ENCODE results near the gene EFCAB7. TPM values are rescaled to one million over a fixed set of nuclear protein-coding genes. Genes with fewer than 3 reads are reported as not detected.
A peak's percentile ranks its signal among the peaks of the same experiment; 100 is the strongest.

Gene EFCAB7
- total and polyA plus RNA-seq, 2 donors (not counting 3 experiments of a cell fraction or from before 2014, with no cell fraction given), result 1.4 to 7.1 TPM

GRCh38 chr1:63621698-63622097 lies 98.4 kb downstream of the EFCAB7 start:
- FAIRE-seq (no peak), DNase-seq (ENCODE audit: low read depth, low spot score) (peak; percentile 5)
- H2AFZ ChIP-seq (ENCODE audit: low read depth, low read length), result no peak overlapping the region
- no peak overlapping the region for H3K4me2 ChIP-seq (ENCODE audit: insufficient read depth, low read length)
- H3K4me3 ChIP-seq (replicated peaks in 1 of 3; ENCODE audit: insufficient read depth in 1 of 3, low read depth in 1 of 3, low read length in 3 of 3), result no peak overlapping the region
- BruUV-seq (replicated peaks), result no TSS peak
- no peak overlapping the region for H3K27ac ChIP-seq (ENCODE audit: insufficient read depth, low read depth, low read length)
- H3K4me1 ChIP-seq (ENCODE audit: control insufficient read depth, extremely low read depth, insufficient read depth, low read length), result no peaks in the 10 kb centered on the region
- intact Hi-C loops (cut with micrococcal nuclease) (no loop called here), dilution Hi-C loops (cut with MboI; ENCODE audit: extremely low pct_ligation_motif_present, low sequenced_read_pairs) (no loop called here)
- H3K79me2 ChIP-seq (ENCODE audit: control insufficient read depth, insufficient read depth, low read length), result no peaks in the 10 kb centered on the region
- H4K20me1 ChIP-seq (replicated peaks; ENCODE audit: control insufficient read depth, extremely low read depth, insufficient read depth, low read length), result no peaks in the 10 kb centered on the region
- H3K9me3 ChIP-seq (replicated peaks; ENCODE audit: control insufficient read depth, insufficient read depth, low read length), result no peaks in the 10 kb centered on the region
- no peak overlapping the region for H3K9ac ChIP-seq (replicated peaks; ENCODE audit: extremely low read depth, insufficient read depth, low read length)
- H3K27me3 ChIP-seq (ENCODE audit: control insufficient read depth in 2 of 2, insufficient read depth in 2 of 2, low read length in 2 of 2), result no peaks in the 10 kb centered on the region
- H3K36me3 ChIP-seq (ENCODE audit: control insufficient read depth in 2 of 2, extremely low read depth in 1 of 2, insufficient read depth in 2 of 2, low read length in 2 of 2), result no peaks in the 10 kb centered on the region
- TF ChIP-seq JUN (IDR thresholded peaks at IDR 0.05; ENCODE audit: borderline replicate concordance, insufficient read depth, insufficient read length, low read depth) (no peak), MYC (IDR thresholded peaks at IDR 0.05; ENCODE audit: low read depth, low read length) (no peak), POLR2AphosphoS5 (IDR thresholded peaks at IDR 0.05; ENCODE audit: insufficient read depth, low read depth, low read length) (no peak)
- H3K9me1 ChIP-seq (replicated peaks; ENCODE audit: control insufficient read depth, extremely low read depth, insufficient read depth, low read length), result no peaks in the 10 kb centered on the region
- CTCF ChIA-PET, result interaction anchor here (1.2 to 1.4 kb wide), 2 partner anchors 70 to 625 kb away, joined by 4 to 7 read pairs; no protein-coding TSS in a partner anchor
- POLR2A ChIA-PET, result no interaction called here

Small RNA genes lying within 50 kb of the gene (small RNA-seq; reads per million reads assigned to genes)
- not detected for gene RF02105 (ENCODE audit: insufficient read depth, insufficient read length, low read depth, low replicate concordance)
- gene RF02106 (ENCODE audit: insufficient read depth, insufficient read length, low read depth, low replicate concordance), result not detected
- not detected for gene RF02107 (ENCODE audit: insufficient read depth, insufficient read length, low read depth, low replicate concordance)
- not detected for gene RF02108 (ENCODE audit: insufficient read depth, insufficient read length, low read depth, low replicate concordance)
- gene RF02109 (ENCODE audit: insufficient read depth, insufficient read length, low read depth, low replicate concordance), result not detected
- not detected for gene RF02110 (ENCODE audit: insufficient read depth, insufficient read length, low read depth, low replicate concordance)
- not detected for gene RN7SL488P (ENCODE audit: insufficient read depth, insufficient read length, low read depth, low replicate concordance)
- gene RNU7-123P (ENCODE audit: insufficient read depth, insufficient read length, low read depth, low replicate concordance), result not detected

Other genes with a start within 250 kb of the EFCAB7 start
- not detected in 2 replicates for gene FOXD3, start 201.0 kb upstream of the EFCAB7 start, total RNA-seq
- not detected in 2 replicates for gene FOXD3, start 201.0 kb upstream of the EFCAB7 start, polyA plus RNA-seq
- gene ALG6, start 155.9 kb upstream of the EFCAB7 start, total RNA-seq, result 14.4 and 17.3 TPM in 2 replicates
- gene ALG6, start 155.9 kb upstream of the EFCAB7 start, polyA plus RNA-seq, result 8.7 and 14.4 TPM in 2 replicates
- gene ITGB3BP, start 300 bp upstream of the EFCAB7 start, total RNA-seq, result 24.4 and 26.6 TPM in 2 replicates
- 5.0 and 5.3 TPM in 2 replicates for gene ITGB3BP, start 300 bp upstream of the EFCAB7 start, polyA plus RNA-seq
- gene PGM1, start 69.9 kb downstream of the EFCAB7 start, total RNA-seq, result 16.5 and 21.0 TPM in 2 replicates
- 7.3 and 9.3 TPM in 2 replicates for gene PGM1, start 69.9 kb downstream of the EFCAB7 start, polyA plus RNA-seq

Measured in endothelial cell of umbilical vein (primary cell).